Mononuclear cell (primary cell): ENCODE data around the gene MYBL2. TPM values are rescaled to one million over a fixed set of nuclear protein-coding genes. Genes with fewer than 3 reads are reported as not detected.

ENCODE experiments used
- H3K27me3 ChIP-seq: 2 replicates; pipeline ENCODE4 v1.6.0; 2011; ENCODE audit warnings: low read length, control low read depth; ENCODE audit not compliant: insufficient read depth
- H3K4me1 ChIP-seq: 2 replicates; pipeline ENCODE4 v1.5.1; 2011; ENCODE audit warnings: mild to moderate bottlenecking, low read length, control low read depth; ENCODE audit not compliant: insufficient read depth
- H3K4me3 ChIP-seq: 2 replicates; pipeline ENCODE4 v1.5.1; 2011; ENCODE audit warnings: mild to moderate bottlenecking, low read length, moderate library complexity
- H3K9me3 ChIP-seq: 2 replicates; pipeline ENCODE4 v1.5.1; 2011; ENCODE audit warnings: low read depth, mild to moderate bottlenecking, control low read depth, low read length
- total RNA-seq: library from RNA; depleted of rRNA; stranded (reverse); fragments of >200 nt; gene quantifications from one replicate; pipeline ENCODE4 v1.2.3, GENCODE V29; 2012

The MYBL2 gene
- total RNA-seq, 1 donor: 0.21 TPM

- Histone ChIP-seq H3K27me3 (no peaks in the 10 kb centered on the region), H3K4me3 (no peak overlapping the region), H3K9me3 (no peaks in the 10 kb centered on the region), H3K4me1 (no peaks in the 10 kb centered on the region)
Measured at GRCh38 chr20:43700627-43701026, 33.7 kb downstream of the MYBL2 start.

- Histone ChIP-seq H3K9me3 (no peaks in the 10 kb centered on the region), H3K4me3 (no peak overlapping the region), H3K27me3 (no peaks in the 10 kb centered on the region), H3K4me1 (no peaks in the 10 kb centered on the region)
Measured at GRCh38 chr20:43702502-43702901, 35.6 kb downstream of the MYBL2 start.

DNA sequence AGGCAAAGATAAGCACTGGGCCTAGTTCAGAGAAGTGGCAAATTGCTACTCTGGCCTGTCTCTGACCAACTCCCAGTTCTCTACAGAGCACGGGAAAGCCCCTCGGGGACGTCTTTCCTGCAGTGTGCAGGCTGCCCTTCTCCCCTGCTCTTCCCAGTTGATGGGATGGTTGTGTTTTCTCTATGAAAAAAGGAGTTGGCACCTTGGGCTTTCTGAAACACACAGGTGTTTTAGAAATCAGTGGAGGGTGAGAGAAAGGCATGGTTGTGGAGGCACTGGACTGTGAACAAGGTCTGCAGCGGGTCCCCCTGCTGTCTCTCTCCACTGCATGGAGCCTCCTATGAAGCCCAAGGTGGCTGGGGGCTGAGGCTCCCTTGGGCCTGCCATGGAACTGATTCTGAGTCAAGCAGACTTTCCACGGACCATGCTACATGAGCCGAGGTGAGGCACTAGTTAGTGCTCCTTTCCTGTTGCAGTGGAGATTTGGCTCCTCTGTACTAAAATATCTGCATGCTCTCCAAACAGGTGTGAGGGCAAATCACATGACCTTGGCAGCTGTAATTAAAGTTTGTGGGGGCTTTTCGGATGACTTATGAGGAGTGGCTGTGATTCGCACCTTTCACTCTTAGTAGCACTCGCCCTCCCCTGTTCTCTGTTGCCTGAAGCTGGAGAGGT lies 43.6 kb downstream of the MYBL2 start:
- Histone ChIP-seq H3K4me3 (no peak overlapping the region), H3K27me3 (no peaks in the 10 kb centered on the region), H3K9me3 (no peaks in the 10 kb centered on the region)

GRCh38 chr20:43711098-43711654 lies 44.3 kb downstream of the MYBL2 start:
- no peak overlapping the region for H3K4me3 ChIP-seq
- no peaks in the 10 kb centered on the region for H3K27me3 ChIP-seq
- no peaks in the 10 kb centered on the region for H3K9me3 ChIP-seq
- H3K4me1 ChIP-seq: no peaks in the 10 kb centered on the region

More for the DNA sequence above, 43.6 kb downstream of the MYBL2 start:
- H3K4me1 ChIP-seq: no peaks in the 10 kb centered on the region

- Histone ChIP-seq H3K4me1 (no peaks in the 10 kb centered on the region), H3K27me3 (no peaks in the 10 kb centered on the region)
Measured at GRCh38 chr20:43715044-43715443, 48.1 kb downstream of the MYBL2 start.

DNA sequence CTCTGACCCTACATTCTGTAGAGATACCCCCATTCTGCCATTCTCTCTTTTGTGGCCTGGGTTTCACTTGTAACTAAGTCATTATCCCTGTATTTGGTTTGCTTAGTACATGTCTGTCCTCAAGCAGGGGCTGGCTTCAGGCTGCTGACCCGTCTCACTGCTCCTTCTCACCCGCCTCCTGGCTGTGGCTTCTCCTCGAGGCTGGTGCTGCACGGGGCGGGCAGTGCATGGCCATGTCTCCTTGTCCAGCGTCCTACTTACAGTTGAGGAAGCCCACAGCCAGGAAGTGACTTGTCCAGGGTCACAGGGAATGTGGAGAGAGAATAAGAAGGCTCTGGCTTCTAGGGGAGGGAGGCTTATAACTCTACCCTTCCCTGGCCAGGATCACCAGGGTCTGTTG lies 48.6 kb downstream of the MYBL2 start:
- no peaks in the 10 kb centered on the region for H3K27me3 ChIP-seq
- H3K9me3 ChIP-seq: no peaks in the 10 kb centered on the region
- H3K4me1 ChIP-seq: no peaks in the 10 kb centered on the region
- no peak overlapping the region for H3K4me3 ChIP-seq

More at GRCh38 chr20:43715044-43715443, 48.1 kb downstream of the MYBL2 start:
- H3K4me3 ChIP-seq: no peak overlapping the region
- no peaks in the 10 kb centered on the region for H3K9me3 ChIP-seq

DNA sequence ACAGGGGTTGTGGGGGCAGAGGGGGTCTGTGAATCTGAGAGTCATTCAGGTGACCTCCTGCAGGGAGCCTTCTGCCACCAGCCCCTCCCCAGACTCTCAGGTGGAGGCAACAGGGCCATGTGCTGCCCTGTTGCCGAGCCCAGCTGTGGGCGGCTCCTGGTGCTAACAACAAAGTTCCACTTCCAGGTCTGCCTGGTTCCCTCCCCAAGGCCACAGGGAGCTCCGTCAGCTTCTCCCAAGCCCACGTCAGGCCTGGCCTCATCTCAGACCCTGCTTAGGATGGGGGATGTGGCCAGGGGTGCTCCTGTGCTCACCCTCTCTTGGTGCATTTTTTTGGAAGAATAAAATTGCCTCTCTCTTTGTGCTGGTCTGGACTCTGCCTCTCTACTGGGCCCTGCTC lies 49.2 kb downstream of the MYBL2 start:
- Histone ChIP-seq H3K9me3 (no peaks in the 10 kb centered on the region), H3K4me1 (peaks cover 2% of the 10 kb centered on the region), H3K4me3 (no peak overlapping the region), H3K27me3 (no peaks in the 10 kb centered on the region)

DNA sequence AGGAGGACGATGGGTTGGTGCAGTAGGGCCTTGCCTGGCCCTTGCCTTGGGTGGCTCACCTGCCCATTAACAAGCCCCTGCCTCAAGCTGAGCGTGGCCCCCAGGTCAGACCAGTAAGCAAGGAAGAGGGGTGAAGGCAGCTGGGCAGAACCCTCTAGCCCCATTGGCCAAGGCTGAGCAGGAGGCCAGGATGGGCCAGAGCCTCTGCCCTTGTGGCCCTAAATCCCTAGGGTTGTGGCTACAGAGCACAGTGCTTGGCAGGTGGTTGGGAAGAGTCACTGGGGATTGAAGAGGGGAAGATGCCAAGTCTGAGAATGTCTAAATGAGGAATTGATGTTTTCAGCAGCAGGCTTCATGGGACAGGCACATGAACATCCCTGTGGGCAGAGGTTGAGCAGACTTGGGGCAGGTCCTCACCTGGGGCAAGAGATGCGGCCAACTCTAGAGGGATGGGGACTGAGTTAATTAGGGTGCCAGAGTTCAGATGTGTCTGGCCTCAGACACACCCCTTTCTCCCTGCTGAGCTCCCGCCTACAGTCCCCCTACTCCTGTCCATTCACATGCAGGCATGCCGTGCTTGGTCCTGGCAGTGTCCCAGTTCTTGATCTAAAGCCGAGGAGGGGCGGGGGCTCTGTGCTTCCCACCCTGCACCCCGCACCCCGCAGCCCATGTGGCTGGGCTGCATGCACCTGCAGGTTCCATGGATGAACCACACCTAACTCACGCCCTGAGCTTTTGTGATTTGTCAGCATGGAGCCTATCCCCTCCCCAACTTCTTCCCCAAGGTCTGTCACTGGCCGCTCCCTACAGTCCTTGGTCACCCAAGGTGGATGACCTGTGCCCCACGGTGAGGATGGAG lies 50.1 kb downstream of the MYBL2 start:
- no peaks in the 10 kb centered on the region for H3K9me3 ChIP-seq
- H3K4me1 ChIP-seq: peaks cover 6% of the 10 kb centered on the region
- H3K4me3 ChIP-seq: no peak overlapping the region
- no peaks in the 10 kb centered on the region for H3K27me3 ChIP-seq

GRCh38 chr20:43717616-43717995 lies 50.7 kb downstream of the MYBL2 start:
- H3K27me3 ChIP-seq: no peaks in the 10 kb centered on the region
- H3K9me3 ChIP-seq: no peaks in the 10 kb centered on the region
- H3K4me1 ChIP-seq: peaks cover 6% of the 10 kb centered on the region
- H3K4me3 ChIP-seq: no peak overlapping the region

DNA sequence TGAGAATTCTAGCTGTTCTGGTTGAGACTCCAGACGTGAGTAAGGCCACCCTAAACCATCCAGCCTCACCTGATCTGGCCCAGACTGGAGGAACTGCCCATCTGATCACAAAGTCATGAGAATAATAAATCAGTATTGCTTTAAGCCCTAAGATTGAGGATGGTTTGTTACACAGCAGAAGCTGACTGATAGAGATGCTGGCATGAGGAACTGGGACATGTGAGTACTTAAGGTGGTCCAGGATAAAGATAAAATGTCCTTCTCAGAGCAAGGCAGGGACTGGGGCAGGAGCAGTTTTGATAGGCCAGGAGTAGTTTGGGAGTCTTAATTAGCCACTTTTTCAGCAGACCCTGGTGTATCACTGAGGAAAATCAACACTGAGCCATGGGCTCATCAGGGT lies 53.1 kb downstream of the MYBL2 start:
- no peaks in the 10 kb centered on the region for H3K9me3 ChIP-seq
- H3K4me3 ChIP-seq: no peak overlapping the region
- no peaks in the 10 kb centered on the region for H3K27me3 ChIP-seq
- peaks cover 14% of the 10 kb centered on the region for H3K4me1 ChIP-seq

DNA sequence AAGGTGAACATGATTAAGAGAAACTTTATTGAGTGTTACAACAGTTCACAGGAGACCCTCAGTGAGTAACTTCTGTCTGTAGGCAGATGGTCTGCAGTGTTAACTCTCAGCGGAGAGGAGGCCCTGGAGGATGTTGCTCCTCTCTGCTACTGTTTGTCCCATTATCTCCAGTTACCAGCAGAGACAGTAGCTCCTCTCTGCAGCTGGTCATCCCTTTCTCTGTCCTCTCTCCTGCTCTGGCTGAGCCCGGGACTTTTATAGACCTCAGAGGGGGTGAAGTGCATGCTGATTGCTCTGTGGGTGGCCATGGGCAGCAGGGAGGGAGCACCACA lies 54.1 kb downstream of the MYBL2 start:
- Histone ChIP-seq H3K4me1 (peaks cover 14% of the 10 kb centered on the region), H3K4me3 (no peak overlapping the region), H3K27me3 (no peaks in the 10 kb centered on the region), H3K9me3 (no peaks in the 10 kb centered on the region)

- Histone ChIP-seq H3K4me1 (peaks cover 14% of the 10 kb centered on the region), H3K9me3 (no peaks in the 10 kb centered on the region), H3K4me3 (no peak overlapping the region), H3K27me3 (no peaks in the 10 kb centered on the region)
Measured at GRCh38 chr20:43721429-43722152, 54.7 kb downstream of the MYBL2 start.

GRCh38 chr20:43722153-43722505 lies 55.2 kb downstream of the MYBL2 start:
- no peaks in the 10 kb centered on the region for H3K9me3 ChIP-seq
- H3K27me3 ChIP-seq: no peaks in the 10 kb centered on the region
- H3K4me1 ChIP-seq: peaks cover 14% of the 10 kb centered on the region
- H3K4me3 ChIP-seq: no peak overlapping the region

- no peaks in the 10 kb centered on the region for H3K9me3 ChIP-seq
- H3K27me3 ChIP-seq: no peaks in the 10 kb centered on the region
- no peak overlapping the region for H3K4me3 ChIP-seq
- peaks cover 14% of the 10 kb centered on the region for H3K4me1 ChIP-seq
Measured at GRCh38 chr20:43723186-43723585, 56.3 kb downstream of the MYBL2 start.

DNA sequence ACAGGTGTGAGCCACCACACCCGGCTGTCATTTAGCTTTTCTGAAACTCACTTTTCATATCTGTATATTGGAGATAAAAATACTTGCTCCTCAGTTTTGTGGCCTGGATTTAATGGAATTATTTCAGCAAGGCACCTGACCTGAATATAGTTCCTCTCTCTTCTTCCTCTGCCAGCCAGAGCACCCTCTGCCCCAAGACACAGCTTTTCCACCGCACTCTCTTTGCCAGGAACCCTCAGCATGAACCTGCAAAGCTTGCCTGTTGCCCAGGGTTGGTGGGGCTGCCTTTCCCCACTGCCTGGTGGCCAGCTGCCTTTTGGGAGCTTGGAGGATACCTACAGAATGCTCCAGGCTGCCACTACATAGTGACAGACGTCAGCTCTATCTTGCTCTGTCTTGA lies 56.8 kb downstream of the MYBL2 start:
- H3K27me3 ChIP-seq: no peaks in the 10 kb centered on the region
- H3K9me3 ChIP-seq: no peaks in the 10 kb centered on the region
- peaks cover 16% of the 10 kb centered on the region for H3K4me1 ChIP-seq
- H3K4me3 ChIP-seq: no peak overlapping the region
